B cell (primary cell): ENCODE measurements around the gene NTRK3.

ENCODE experiments used
- EZH2 ChIP-seq: IDR thresholded peaks from 2 replicates; pipeline ENCODE4 v1.6.1; 2012; ENCODE audit warnings: borderline replicate concordance, low read depth, mild to moderate bottlenecking, moderate library complexity, low read length; ENCODE audit not compliant: insufficient read depth, poor library complexity, severe bottlenecking
- TF ChIP-seq, protein P1 (sequence below): fragments of 200-600 bp; IDR thresholded peaks from one replicate; pipeline ENCODE4 v1.8.0; 2022; ENCODE audit warnings: antibody characterized with exemption, mild to moderate bottlenecking

DNA sequence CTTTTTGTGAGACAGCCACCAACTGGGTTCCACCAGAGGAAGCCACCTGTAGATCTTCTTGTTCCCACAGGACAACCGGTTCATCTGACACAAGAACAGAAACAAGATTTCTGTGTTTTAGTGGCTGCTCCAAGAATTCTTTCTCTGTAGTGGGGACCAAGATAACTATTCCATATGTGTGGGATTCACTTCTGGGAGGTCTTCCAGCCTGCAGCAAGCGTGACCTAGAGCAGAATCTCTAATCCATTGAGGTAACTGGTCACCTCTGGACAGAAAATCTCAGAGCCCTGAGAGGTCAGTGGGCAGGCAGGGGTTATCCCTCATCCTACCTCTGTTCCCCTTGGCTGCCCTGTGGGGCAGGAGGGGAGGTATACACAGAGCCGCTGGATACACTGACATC is 311.3 kb downstream of the NTRK3 start:
- TF ChIP-seq EZH2: no peak
- TF ChIP-seq, protein P1, sequence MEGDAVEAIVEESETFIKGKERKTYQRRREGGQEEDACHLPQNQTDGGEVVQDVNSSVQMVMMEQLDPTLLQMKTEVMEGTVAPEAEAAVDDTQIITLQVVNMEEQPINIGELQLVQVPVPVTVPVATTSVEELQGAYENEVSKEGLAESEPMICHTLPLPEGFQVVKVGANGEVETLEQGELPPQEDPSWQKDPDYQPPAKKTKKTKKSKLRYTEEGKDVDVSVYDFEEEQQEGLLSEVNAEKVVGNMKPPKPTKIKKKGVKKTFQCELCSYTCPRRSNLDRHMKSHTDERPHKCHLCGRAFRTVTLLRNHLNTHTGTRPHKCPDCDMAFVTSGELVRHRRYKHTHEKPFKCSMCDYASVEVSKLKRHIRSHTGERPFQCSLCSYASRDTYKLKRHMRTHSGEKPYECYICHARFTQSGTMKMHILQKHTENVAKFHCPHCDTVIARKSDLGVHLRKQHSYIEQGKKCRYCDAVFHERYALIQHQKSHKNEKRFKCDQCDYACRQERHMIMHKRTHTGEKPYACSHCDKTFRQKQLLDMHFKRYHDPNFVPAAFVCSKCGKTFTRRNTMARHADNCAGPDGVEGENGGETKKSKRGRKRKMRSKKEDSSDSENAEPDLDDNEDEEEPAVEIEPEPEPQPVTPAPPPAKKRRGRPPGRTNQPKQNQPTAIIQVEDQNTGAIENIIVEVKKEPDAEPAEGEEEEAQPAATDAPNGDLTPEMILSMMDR: no peak
